Prostate gland (tissue), 2 donors: Measurements from ENCODE around the gene BIRC7.

ENCODE experiments used
- CTCF ChIP-seq, 4 experiments: fragments of 200-600 bp in 2 of 4; fragments of 450-650 bp in 2 of 4; sonication (generic) in 2 of 4; IDR thresholded peaks; 1 replicate in 3 of 4; 2 replicates in 1 of 4; pipeline ENCODE4 v1.5.1; 2016 to 2019; ENCODE audit warnings: antibody characterized with exemption in 4 of 4, mild to moderate bottlenecking in 2 of 4, moderate library complexity in 2 of 4
- POLR2A ChIP-seq: fragments of 450-650 bp; IDR thresholded peaks from one replicate; pipeline ENCODE4 v1.6.1; 2016; ENCODE audit warnings: antibody characterized with exemption, mild to moderate bottlenecking

- TF ChIP-seq CTCF (IDR thresholded peaks at IDR 0.05) (no peak), POLR2A (no peak)
Measured at GRCh38 chr20:63278661-63279060, 43.0 kb downstream of the BIRC7 start.
